ENCODE results near the gene SNRNP48. TPM values are rescaled to one million over a fixed set of nuclear protein-coding genes. Genes with fewer than 3 reads are reported as not detected.
A peak's percentile ranks its signal among the peaks of the same experiment; 100 is the strongest.

SNRNP48 gene, protein sequence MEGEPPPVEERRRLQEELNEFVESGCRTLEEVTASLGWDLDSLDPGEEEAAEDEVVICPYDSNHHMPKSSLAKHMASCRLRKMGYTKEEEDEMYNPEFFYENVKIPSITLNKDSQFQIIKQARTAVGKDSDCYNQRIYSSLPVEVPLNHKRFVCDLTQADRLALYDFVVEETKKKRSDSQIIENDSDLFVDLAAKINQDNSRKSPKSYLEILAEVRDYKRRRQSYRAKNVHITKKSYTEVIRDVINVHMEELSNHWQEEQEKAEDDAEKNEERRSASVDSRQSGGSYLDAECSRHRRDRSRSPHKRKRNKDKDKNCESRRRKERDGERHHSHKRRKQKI
- total RNA-seq: 10 to 100 TPM; 14.3 to 16.6 (median 15.3) TPM

DNA sequence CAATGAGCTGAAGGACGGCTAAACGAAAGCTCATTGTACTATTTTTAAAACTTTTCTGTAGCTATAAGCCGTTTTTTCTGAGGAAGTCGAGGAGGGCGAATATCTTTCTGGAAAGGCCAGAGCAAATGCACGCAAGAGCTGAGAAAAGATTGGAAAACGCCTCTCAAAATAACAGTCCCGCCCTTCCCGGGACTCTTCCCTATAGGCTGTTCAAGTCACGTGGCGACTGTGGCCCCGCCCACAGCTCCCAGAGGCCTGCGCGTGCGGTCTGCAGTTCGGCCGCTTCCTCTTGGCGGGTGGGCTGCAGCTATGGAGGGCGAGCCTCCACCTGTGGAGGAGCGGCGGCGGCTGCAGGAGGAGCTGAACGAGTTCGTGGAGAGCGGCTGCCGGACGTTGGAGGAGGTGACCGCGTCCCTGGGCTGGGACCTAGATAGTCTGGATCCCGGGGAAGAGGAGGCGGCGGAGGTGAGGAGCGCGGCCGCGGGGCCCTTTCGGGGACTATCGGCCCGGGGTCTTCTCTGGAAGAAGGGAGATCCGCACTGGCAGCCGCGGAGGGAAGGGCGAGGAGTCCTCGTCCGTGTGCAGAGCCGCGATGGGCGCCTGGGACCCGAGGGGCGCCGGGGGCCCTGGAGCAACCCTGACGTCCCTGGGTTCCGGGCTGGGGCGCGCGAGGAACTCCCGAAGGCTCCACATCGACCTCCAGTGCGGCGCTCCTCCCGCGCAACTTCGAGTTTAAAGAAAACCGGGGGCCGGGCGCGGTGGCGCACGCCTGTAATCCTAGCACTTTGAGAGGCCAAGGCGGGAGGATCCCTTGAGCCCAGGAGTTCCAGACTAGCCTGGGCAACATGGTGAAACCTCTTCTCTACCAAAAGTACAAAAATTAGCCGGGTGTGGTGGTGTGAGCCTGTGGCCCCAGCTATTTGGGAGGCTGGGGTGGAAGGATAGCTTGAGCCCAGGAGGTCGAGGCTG lies at the start of gene SNRNP48:
Gene SNRNP48 (plus strand): TSS at position 250 of the 969 bp plus-strand sequence. CDS start 60 bp downstream, at position 310.
- TF ChIP-seq, protein P1, sequence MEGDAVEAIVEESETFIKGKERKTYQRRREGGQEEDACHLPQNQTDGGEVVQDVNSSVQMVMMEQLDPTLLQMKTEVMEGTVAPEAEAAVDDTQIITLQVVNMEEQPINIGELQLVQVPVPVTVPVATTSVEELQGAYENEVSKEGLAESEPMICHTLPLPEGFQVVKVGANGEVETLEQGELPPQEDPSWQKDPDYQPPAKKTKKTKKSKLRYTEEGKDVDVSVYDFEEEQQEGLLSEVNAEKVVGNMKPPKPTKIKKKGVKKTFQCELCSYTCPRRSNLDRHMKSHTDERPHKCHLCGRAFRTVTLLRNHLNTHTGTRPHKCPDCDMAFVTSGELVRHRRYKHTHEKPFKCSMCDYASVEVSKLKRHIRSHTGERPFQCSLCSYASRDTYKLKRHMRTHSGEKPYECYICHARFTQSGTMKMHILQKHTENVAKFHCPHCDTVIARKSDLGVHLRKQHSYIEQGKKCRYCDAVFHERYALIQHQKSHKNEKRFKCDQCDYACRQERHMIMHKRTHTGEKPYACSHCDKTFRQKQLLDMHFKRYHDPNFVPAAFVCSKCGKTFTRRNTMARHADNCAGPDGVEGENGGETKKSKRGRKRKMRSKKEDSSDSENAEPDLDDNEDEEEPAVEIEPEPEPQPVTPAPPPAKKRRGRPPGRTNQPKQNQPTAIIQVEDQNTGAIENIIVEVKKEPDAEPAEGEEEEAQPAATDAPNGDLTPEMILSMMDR (IDR thresholded peaks at IDR 0.05 in 4 of 5, conservative IDR thresholded peaks at IDR 0.05 in 1 of 5): no peak
- peak; percentile 69 to 70 for TF ChIP-seq POLR2A (IDR thresholded peaks at IDR 0.05)
- H3K4me1 ChIP-seq: peaks cover 21 to 23% of the 10 kb centered on the region in 2 donors
- H3K9me3 ChIP-seq: no peaks in the 10 kb centered on the region
- H3K36me3 ChIP-seq: peaks cover 0 to 15% of the 10 kb centered on the region in 2 donors
- in situ Hi-C loops (cut with MboI; ENCODE audit: low sequenced_read_pairs in 4 of 4): no loop called here
- H3K27me3 ChIP-seq: no peaks in the 10 kb centered on the region
- peak; percentile 92 to 93 for DNase-seq
- peak within 1 kb of the TSS; percentile 65 to 82 (median 77) for H3K27ac ChIP-seq
- ATAC-seq: peak; percentile 99
- peak within 1 kb of the TSS; percentile 77 to 96 (median 86) for H3K4me3 ChIP-seq
- intact Hi-C loops (cut with DNase I; ENCODE audit: low total_unique reads): loop anchor here (2.0 to 5.0 kb wide), 2 partner anchors 203 to 277 kb away; partner anchors contain the start of genes CAGE1, RIOK1 and SSR1

DNA sequence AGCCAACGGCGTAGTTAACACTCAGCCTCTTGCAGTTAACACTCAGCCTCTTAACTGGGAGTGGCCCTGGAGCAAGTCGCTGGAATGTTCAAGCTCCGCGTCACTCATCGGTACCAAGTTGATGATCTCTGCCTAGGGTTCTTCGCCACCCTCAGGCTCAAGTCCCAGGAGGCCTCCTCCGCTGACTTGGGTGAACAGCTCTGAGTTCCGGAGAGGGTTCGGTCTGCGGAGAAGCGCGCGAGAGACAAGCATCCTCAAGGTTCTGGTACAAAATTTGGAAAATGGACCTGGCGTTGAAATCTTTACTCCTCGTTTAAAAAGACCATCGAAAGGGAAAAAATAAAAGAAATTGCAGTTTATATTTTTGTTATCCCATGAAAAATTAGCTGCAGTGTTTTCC lies 49.4 kb upstream of the SNRNP48 start:
- Histone ChIP-seq H3K27ac (no peak overlapping the region), H3K36me3 (no peaks in the 10 kb centered on the region), H3K9me3 (no peaks in the 10 kb centered on the region), H3K4me1 (peaks cover 5 to 7% of the 10 kb centered on the region in 2 donors), H3K27me3 (peaks cover 42 to 78% (median 59%) of the 10 kb centered on the region in 3 donors), H3K4me3 (peak overlapping the region in 1 of 4 donors; percentile 58)
- intact Hi-C loops (cut with DNase I; ENCODE audit: low total_unique reads): no loop called here
- ATAC-seq: no peak
- in situ Hi-C loops (cut with MboI; ENCODE audit: low sequenced_read_pairs in 4 of 4): no loop called here
- TF ChIP-seq, protein P1 (IDR thresholded peaks at IDR 0.05 in 4 of 5, conservative IDR thresholded peaks at IDR 0.05 in 1 of 5): no peak
- no peak for TF ChIP-seq POLR2A (IDR thresholded peaks at IDR 0.05)
- DNase-seq: no peak

DNA sequence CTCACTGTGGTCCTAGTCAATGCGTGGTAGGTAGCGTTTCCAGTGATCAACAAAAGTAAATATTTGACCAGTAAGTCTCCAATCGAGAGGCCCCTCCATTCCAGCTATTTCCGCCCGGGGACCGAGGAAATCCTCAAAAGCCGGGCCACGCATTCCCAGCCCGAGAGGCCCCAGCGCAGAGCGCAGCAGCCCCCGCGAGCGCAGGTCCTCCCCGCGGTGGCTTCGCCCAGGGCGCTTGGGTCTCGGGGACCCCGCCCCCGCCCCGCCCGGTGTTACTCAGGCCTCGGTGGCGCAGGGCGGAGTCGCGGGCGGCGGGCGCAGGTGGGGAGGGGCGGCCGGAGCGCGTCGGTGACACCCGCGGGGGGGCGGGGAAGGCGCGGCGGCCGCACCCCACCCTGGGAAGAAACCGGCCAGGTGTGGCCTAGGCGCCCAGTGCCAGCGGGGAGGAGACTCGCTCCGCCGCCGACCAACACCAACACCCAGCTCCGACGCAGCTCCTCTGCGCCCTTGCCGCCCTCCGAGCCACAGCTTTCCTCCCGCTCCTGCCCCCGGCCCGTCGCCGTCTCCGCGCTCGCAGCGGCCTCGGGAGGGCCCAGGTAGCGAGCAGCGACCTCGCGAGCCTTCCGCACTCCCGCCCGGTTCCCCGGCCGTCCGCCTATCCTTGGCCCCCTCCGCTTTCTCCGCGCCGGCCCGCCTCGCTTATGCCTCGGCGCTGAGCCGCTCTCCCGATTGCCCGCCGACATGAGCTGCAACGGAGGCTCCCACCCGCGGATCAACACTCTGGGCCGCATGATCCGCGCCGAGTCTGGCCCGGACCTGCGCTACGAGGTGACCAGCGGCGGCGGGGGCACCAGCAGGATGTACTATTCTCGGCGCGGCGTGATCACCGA lies 48.6 kb upstream of the SNRNP48 start, which contains the start of gene DSP:
Gene DSP (plus strand): TSS at position 497 of the 890 bp plus-strand sequence. CDS start 245 bp downstream, at position 742.
- intact Hi-C loops (cut with DNase I; ENCODE audit: low total_unique reads) (no loop called here), in situ Hi-C loops (cut with MboI; ENCODE audit: low sequenced_read_pairs in 4 of 4) (no loop called here)
- Histone ChIP-seq H3K27me3 (peaks cover 39 to 76% (median 59%) of the 10 kb centered on the region in 3 donors), H3K4me1 (peaks cover 5 to 7% of the 10 kb centered on the region in 2 donors), H3K9me3 (no peaks in the 10 kb centered on the region), H3K4me3 (peak within 1 kb of the TSS; percentile 52 to 59 (median 58)), H3K36me3 (no peaks in the 10 kb centered on the region), H3K27ac (no peak within 1 kb of the TSS)
- DNase-seq (no peak), ATAC-seq (no peak)
- TF ChIP-seq, protein P1 (IDR thresholded peaks at IDR 0.05 in 4 of 5, conservative IDR thresholded peaks at IDR 0.05 in 1 of 5): no peak
- TF ChIP-seq POLR2A (IDR thresholded peaks at IDR 0.05): no peak

All from gastrocnemius medialis (tissue), 4 donors.